ENCODE results near the gene IRF4.

DNA sequence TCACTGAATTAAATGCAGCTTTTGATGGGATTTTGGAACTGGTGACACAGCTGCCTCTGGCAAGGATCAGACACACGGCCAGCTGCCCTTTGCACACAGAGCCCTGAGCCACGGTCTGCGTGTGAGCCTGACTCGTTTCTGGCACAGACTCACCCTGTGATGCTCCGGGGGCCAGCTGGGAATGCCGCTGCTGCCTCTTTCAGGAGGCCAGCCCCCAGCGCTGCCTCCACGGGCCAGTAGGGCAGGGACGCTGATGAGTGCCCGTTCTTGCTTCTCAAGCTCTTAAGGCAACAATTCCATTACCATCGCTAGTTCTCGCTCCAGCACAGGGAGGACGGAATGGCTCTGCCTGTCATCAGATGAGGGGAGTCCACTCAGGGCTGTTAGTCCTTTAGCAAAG lies 61.6 kb downstream of the IRF4 start:
- TF ChIP-seq, protein P1, sequence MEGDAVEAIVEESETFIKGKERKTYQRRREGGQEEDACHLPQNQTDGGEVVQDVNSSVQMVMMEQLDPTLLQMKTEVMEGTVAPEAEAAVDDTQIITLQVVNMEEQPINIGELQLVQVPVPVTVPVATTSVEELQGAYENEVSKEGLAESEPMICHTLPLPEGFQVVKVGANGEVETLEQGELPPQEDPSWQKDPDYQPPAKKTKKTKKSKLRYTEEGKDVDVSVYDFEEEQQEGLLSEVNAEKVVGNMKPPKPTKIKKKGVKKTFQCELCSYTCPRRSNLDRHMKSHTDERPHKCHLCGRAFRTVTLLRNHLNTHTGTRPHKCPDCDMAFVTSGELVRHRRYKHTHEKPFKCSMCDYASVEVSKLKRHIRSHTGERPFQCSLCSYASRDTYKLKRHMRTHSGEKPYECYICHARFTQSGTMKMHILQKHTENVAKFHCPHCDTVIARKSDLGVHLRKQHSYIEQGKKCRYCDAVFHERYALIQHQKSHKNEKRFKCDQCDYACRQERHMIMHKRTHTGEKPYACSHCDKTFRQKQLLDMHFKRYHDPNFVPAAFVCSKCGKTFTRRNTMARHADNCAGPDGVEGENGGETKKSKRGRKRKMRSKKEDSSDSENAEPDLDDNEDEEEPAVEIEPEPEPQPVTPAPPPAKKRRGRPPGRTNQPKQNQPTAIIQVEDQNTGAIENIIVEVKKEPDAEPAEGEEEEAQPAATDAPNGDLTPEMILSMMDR (tag by site-specific recombination; IDR thresholded peaks at IDR 0.05), result no peak
- TF ChIP-seq, protein P2, sequence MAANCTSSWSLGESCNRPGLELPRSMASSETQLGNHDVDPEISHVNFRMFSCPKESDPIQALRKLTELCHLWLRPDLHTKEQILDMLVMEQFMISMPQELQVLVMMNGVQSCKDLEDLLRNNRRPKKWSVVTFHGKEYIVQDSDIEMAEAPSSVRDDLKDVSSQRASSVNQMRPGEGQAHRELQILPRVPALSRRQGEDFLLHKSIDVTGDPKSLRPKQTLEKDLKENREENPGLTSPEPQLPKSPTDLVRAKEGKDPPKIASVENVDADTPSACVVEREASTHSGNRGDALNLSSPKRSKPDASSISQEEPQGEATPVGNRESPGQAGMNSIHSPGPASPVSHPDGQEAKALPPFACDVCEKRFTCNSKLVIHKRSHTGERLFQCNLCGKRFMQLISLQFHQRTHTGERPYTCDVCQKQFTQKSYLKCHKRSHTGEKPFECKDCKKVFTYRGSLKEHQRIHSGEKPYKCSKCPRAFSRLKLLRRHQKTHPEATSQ (tag by site-specific recombination; IDR thresholded peaks at IDR 0.05), result no peak
- TF ChIP-seq ZNF416 (tag by site-specific recombination; IDR thresholded peaks at IDR 0.05), result no peak
- TF ChIP-seq ZNF157 (tag by site-specific recombination; IDR thresholded peaks at IDR 0.05), result no peak
- no peak for TF ChIP-seq ZNF324 (tag by site-specific recombination; IDR thresholded peaks at IDR 0.05)
- TF ChIP-seq SCRT1 (tag by site-specific recombination; IDR thresholded peaks at IDR 0.05; ENCODE audit: borderline replicate concordance), result no peak
- TF ChIP-seq ZNF211 (tag by site-specific recombination; IDR thresholded peaks at IDR 0.05; ENCODE audit: low read depth), result no peak
